ENCODE measurements around the gene ABCB1. TPM values are rescaled to one million over a fixed set of nuclear protein-coding genes. Genes with fewer than 3 reads are reported as not detected.

ABCB1 gene
- total and polyA plus RNA-seq, 2 of the 13 experiments (the other 11 are each of a cell fraction or from before 2014, with no cell fraction given): 42.8 to 52.6 TPM

GRCh38 chr7:87463982-87464381 is 136.7 kb downstream of the ABCB1 start (continued):
- TF ChIP-seq MED13 (CRISPR knock-in tag; IDR thresholded peaks at IDR 0.05) (0 out of 2 replicates have a peak, but pooled peaks have one; percentile 49), PCBP1 (IDR thresholded peaks at IDR 0.05; ENCODE audit: borderline replicate concordance, low read depth, low read length) (no peak), RNF2 (conservative IDR thresholded peaks at IDR 0.05; ENCODE audit: low read depth) (no peak), ZNF549 (CRISPR knock-in tag; IDR thresholded peaks at IDR 0.05) (no peak), ZNF33B (CRISPR knock-in tag; IDR thresholded peaks at IDR 0.05) (peak; percentile 45; the same call in 1 of the 2 replicates), MED1 (CRISPR knock-in tag; IDR thresholded peaks at IDR 0.05) (peak; percentile 87), ZFP1 (CRISPR knock-in tag; IDR thresholded peaks at IDR 0.05) (no peak), ZNF224 (CRISPR knock-in tag; IDR thresholded peaks at IDR 0.05) (no peak), HBP1 (CRISPR knock-in tag; IDR thresholded peaks at IDR 0.05; ENCODE audit: low read depth) (no peak), ATM (IDR thresholded peaks at IDR 0.05; ENCODE audit: borderline replicate concordance) (no peak), EZH2 (conservative IDR thresholded peaks at IDR 0.05; ENCODE audit: low read depth, low read length) (no peak), GTF2F1 (IDR thresholded peaks at IDR 0.05; ENCODE audit: low read length) (no peak), ZFY (CRISPR knock-in tag; IDR thresholded peaks at IDR 0.05) (no peak), KAT8 (CRISPR knock-in tag; IDR thresholded peaks at IDR 0.05) (peak; percentile 73; the same call in 1 of the 2 replicates), EHMT2 (IDR thresholded peaks at IDR 0.05; ENCODE audit: borderline replicate concordance, low read depth, low read length) (peak; percentile 68; the same call in 1 of the 2 replicates), IRF2 (CRISPR knock-in tag; IDR thresholded peaks at IDR 0.05) (peak; percentile 63; the same call in 1 of the 2 replicates), SMYD3 (CRISPR knock-in tag; IDR thresholded peaks at IDR 0.05) (0 out of 2 replicates have a peak, but pooled peaks have one; percentile 42), TRAFD1 (CRISPR knock-in tag; IDR thresholded peaks at IDR 0.05; ENCODE audit: borderline replicate concordance) (no peak), SIX1 (CRISPR knock-in tag; IDR thresholded peaks at IDR 0.05; ENCODE audit: borderline replicate concordance) (peak; percentile 82; the same call in 1 of the 2 replicates), CBX5 (CRISPR knock-in tag; IDR thresholded peaks at IDR 0.05; ENCODE audit: borderline replicate concordance) (peak; percentile 48; the same call in 1 of the 2 replicates), PAX8 (CRISPR knock-in tag; IDR thresholded peaks at IDR 0.05; ENCODE audit: borderline replicate concordance) (no peak), FUBP1 (CRISPR knock-in tag; IDR thresholded peaks at IDR 0.05; ENCODE audit: borderline replicate concordance) (no peak), FOXA1 (IDR thresholded peaks at IDR 0.05) (no peak), FOXA1 (CRISPR knock-in tag; IDR thresholded peaks at IDR 0.05) (peak; percentile 80), SATB2 (CRISPR knock-in tag; IDR thresholded peaks at IDR 0.05) (no peak), PITX1 (CRISPR knock-in tag; IDR thresholded peaks at IDR 0.05) (peak; percentile 47; the same call in 1 of the 2 replicates), GRHL1 (CRISPR knock-in tag; conservative IDR thresholded peaks at IDR 0.05) (no peak), ZNF317 (CRISPR knock-in tag; IDR thresholded peaks at IDR 0.05) (no peak)
